Hindlimb muscle (tissue), 1 donor: Measurements from ENCODE around the gene WDR86. TPM values are rescaled to one million over a fixed set of nuclear protein-coding genes. Genes with fewer than 3 reads are reported as not detected.

ENCODE experiments used
- DNase-seq: peaks from one replicate; pipeline ENCODE4 v3.0.0-alpha.2; 2013
- polyA plus RNA-seq: library from polyadenylated mRNA; unstranded; fragments of 120-200 nt; gene quantifications from one replicate; pipeline ENCODE4 v1.2.1, GENCODE V29; 2013; ENCODE audit not compliant: insufficient read length

WDR86 gene
- polyA plus RNA-seq, 1 donor: 9.8 TPM

- DNase-seq: no peak
These were observed 18.0 kb upstream of the WDR86 start for GRCh38 chr7:151427705-151428377.

- no peak for DNase-seq
These were observed 17.3 kb upstream of the WDR86 start for GRCh38 chr7:151426904-151427704.

GRCh38 chr7:151426441-151426903, 16.6 kb upstream of the WDR86 start:
- peak; percentile 62 for DNase-seq

GRCh38 chr7:151425670-151426440, 16.0 kb upstream of the WDR86 start:
- no peak for DNase-seq

- no peak for DNase-seq
These were observed 15.0 kb upstream of the WDR86 start for GRCh38 chr7:151424799-151425198.

- no peak for DNase-seq
These were observed 14.1 kb upstream of the WDR86 start for GRCh38 chr7:151423936-151424335.

GRCh38 chr7:151423226-151423625, 13.4 kb upstream of the WDR86 start:
- no peak for DNase-seq

GRCh38 chr7:151422212-151422611, 12.4 kb upstream of the WDR86 start:
- DNase-seq: no peak

GRCh38 chr7:151420144-151420543, 10.3 kb upstream of the WDR86 start:
- no peak for DNase-seq

- DNase-seq: no peak
These were observed 7.1 kb upstream of the WDR86 start for GRCh38 chr7:151416941-151417315.

- no peak for DNase-seq
These were observed 6.5 kb upstream of the WDR86 start for GRCh38 chr7:151416112-151416940.

GRCh38 chr7:151415375-151416105, 5.7 kb upstream of the WDR86 start:
- DNase-seq: no peak

- DNase-seq: no peak
These were observed 3.4 kb upstream of the WDR86 start for GRCh38 chr7:151413241-151413640.

- no peak for DNase-seq
These were observed 2.5 kb upstream of the WDR86 start for GRCh38 chr7:151412318-151412717.

- no peak for DNase-seq
These were observed 1.7 kb upstream of the WDR86 start for GRCh38 chr7:151411551-151411950.

- no peak for DNase-seq
These were observed 860 bp upstream of the WDR86 start for GRCh38 chr7:151410405-151411390.

GRCh38 chr7:151408839-151409666, 785 bp downstream of the WDR86 start:
- no peak for DNase-seq

- DNase-seq: no peak
These were observed 1.4 kb downstream of the WDR86 start for GRCh38 chr7:151408498-151408838.

- DNase-seq: no peak
These were observed 2.8 kb downstream of the WDR86 start for GRCh38 chr7:151406886-151407583.
